GM19240 (cell line): Measurements from ENCODE around the gene RALGPS1.

ENCODE experiments used
- DNase-seq: peaks from one replicate; pipeline ENCODE4 v3.0.0; 2011; ENCODE audit warnings: low spot score; ENCODE audit not compliant: insufficient read length

The RALGPS1 gene

DNA sequence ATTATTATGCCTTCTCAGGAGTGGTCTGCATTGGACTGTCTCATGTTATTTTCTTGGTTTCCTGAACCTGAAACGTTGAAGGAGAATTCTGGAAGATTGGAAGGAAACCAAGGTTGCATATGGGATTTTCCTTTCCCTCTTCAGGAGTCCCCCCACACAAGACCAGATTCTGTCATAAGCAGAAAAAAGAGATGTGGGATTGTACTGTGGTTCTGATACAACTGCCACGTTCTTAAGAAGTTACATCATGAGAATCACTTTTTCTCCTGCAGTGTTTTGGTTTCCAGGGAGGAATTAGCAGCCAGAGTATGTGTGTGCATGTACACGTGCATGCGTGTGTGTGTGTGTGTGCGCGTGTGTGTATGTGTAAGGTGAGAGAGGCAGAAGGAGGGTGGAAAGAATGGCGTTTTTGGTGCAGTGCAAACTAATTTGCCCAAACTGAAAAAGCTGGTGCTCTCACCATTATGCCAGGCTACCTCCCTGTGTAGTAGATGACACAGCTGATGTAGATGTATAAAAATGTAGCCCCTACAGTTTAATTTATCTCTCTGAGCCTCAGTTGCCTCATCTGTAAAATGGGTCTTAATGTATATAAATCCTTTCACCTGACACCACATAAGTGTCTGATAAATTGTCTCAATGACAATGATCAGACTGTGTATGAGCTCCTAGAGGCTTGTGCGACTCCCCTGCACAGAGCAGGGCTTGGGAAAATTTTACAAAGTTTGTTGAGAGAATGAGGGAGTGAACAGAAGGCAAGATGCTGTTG, 38.6 kb downstream of the RALGPS1 start:
- no peak for DNase-seq

DNA sequence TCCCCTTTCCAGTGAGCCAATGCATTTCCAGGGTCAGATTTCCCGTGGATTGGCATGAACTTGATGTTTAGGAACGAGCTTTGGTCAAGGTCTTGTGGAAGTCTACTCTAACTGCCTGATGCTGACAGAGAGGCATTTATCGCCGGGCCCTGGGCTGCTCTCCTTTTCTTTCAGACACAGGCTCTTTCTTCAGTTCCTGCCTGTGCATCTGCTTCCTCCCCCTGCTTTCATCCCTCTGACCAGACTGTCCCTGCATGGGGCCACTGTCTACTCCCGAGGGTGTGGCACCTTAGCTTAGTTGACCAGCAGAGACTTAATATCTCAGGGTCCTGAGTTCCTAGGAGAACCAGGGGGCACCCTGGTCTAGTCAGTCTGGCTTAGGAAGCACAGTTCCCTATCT, 41.2 kb downstream of the RALGPS1 start:
- no peak for DNase-seq

DNA sequence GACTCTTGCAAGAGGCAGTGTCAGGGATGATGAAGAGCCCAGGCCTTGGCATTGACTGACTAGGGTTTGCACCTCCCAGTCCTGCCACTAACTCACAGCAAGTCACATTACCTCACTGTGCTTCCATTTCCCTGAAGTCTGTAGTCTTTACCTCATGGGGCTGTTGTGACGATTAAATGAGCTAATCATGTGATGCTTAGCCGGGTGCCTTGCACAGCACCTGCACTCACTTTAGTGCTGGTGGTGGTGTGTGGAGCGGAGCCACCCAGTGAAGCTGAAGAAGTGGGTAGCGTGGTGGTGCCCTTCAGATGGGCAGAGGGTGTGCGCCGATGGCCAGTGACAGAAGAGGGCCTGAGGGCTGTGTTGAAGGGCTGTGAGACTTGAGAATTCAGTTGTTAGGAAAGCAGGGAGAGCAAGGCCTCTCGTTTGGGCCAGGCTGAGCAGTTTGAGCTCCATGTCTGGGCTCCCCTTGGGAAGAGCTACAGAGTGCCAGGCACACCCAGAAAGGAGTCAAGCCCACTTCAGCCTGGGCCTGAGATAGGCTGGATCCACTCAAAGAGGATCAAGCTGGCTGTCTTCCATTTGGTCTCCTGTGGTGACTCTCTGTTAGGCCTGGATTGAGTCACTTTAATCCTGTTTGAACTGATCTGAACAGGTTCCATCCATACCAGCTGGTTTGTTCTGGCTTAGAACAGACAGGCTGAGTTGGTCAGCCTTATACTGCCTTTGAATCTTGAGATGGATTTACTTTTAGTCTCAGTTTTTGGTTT, 42.5 kb downstream of the RALGPS1 start:
- no peak for DNase-seq

DNA sequence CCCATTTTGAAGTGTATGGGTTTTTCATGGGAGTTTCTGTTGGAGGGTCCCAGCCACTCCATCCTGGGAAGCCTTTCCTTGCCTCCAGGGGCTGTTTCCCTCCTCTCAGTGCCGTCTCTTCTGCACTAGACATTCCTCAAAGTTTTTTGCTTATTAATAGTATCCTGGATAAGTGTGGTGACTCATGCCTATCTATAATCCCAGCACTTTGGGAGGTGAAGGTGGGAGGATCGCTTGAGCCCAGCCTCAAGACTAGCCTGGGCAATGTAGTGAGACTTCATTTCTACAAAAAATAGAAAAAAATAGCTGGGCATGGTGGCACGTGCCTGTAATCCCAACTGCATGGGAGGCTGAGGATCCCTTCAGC, 43.1 kb downstream of the RALGPS1 start:
- DNase-seq, result no peak

DNA sequence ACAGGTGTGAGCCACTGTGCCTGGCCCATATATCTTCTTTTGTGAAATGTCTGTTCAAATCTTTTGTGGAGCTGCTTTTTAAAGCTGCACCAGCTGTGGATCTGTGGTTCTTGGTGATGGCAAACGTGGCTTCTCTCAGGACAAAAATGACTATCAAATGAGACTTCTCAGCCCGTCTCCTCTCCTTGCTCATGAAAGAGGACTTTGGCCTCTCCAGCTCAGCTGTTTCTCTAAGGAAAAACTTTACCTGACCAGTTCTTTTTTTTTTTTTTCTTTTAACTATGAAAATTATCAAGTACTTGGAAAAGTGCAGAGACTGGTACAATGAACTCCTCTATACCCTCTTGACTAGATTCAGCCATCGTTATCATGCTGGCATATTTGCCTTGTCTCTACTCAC, 44.8 kb downstream of the RALGPS1 start:
- DNase-seq, result no peak

DNA sequence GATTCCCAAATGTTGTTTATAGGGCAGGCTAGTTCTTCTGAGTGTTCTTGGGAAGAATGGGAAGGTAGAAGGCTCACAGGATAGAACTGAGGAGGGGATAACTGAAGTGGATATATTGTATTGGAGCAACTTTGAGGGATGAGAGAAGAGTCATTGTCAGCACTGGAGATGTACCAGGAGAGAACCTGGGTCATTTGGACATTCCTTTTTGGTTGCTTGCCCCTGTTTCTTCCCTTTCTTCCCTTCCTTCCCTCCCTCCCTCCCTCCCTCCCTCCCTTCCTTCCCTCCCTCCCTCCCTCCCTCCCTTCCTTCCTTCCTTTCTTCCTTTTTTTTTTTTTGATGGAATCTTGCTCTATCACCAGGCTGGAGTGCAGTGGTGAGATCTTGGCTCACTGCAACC, 45.3 kb downstream of the RALGPS1 start:
- DNase-seq, result no peak

DNA sequence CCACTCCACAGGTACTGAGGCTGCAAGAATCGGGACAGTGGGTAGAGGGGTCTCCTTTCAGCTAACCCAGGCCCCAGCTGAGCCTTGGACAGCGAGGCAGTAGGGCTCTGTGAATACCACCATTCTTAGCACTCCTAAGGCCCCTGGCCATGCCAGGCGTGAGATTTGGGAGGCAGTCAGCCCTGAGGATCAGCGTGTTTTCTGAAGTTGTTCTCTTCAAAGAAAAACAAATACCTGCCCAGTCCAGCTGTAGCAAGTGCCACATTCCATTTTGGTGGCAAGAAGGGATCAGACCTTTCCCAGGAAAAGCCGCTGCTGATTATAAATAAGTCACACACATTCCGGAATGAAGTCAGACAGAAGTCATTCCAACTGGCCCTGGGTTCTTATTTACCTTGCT, 47.8 kb downstream of the RALGPS1 start:
- DNase-seq, result no peak

DNA sequence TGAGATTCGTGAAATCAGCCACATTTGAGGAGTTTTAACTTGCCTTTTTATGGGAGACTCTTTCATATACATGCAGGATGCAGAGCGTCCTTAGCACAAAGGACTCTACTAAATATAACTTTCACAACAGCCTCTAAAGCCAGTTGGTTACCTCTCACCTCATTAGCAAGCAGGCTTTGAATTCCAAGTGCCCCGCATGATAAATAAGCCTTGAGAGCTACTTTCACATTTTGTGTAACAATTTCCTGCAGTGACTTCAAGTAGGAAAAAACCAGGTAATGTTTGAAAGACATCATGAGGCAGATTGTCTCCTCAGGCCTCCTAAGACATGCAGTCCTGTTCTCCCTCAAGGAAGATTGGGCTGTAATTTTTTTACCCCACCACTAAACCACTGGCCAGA, 50.5 kb downstream of the RALGPS1 start:
- no peak for DNase-seq

DNA sequence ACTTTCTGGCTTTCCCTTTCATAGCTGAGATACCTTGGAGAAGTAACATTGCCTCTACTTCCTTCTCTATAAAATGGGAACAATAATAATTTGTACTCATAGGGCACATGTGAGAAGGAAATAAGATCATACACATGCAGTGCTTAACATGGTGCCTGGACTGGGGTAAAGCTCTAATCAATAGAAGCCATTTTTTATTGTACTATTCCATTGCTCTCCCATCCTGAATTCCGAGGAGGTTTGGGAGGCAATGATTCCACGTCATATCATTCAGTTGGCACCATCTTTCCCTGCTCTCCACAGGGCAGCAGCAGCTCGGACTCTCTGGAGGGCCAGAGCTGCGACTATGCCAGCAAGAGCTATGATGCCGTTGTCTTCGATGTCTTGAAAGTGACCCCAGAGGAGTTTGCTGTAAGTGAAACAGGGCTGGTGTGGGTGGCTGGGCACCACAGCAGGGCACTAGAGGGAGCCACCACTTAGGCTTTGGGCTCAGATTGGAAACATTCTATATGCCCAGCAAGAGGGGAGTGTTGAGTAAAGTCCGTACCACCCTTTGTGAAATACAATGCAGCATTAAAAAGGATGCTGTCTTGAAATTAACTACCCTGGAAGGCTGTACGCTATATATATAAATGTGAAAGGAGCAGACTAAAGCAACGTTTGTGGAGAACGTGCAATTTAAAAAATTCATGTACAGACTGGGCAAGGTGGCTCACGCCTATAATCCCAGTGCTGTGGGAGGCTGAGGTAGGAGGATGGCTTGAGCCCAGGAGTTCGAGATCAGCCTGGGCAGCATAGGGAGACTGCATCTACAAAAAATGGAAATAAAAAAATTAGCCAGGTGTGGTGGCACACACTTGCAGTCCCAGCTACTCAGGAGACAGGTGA, 51.2 kb downstream of the RALGPS1 start:
- DNase-seq, result peak; percentile 47

DNA sequence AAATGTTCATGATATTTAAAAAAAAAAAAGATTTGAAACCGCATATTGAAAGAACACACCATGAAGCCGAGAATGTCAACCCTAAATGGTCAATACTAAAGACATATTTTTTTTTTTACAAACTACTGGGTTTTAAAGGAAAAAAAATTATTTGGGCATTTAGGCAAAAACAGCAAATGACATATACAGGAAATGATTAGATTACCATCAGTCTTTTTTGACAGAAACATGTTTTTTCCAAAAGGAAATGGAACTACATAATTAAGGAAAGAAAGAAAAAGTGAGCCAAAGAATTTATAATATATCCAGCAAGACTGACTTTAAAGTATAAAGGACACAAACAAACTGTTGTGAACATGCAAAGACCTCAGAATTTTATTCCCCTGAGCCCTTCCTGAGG, 56.7 kb downstream of the RALGPS1 start:
- DNase-seq, result no peak

DNA sequence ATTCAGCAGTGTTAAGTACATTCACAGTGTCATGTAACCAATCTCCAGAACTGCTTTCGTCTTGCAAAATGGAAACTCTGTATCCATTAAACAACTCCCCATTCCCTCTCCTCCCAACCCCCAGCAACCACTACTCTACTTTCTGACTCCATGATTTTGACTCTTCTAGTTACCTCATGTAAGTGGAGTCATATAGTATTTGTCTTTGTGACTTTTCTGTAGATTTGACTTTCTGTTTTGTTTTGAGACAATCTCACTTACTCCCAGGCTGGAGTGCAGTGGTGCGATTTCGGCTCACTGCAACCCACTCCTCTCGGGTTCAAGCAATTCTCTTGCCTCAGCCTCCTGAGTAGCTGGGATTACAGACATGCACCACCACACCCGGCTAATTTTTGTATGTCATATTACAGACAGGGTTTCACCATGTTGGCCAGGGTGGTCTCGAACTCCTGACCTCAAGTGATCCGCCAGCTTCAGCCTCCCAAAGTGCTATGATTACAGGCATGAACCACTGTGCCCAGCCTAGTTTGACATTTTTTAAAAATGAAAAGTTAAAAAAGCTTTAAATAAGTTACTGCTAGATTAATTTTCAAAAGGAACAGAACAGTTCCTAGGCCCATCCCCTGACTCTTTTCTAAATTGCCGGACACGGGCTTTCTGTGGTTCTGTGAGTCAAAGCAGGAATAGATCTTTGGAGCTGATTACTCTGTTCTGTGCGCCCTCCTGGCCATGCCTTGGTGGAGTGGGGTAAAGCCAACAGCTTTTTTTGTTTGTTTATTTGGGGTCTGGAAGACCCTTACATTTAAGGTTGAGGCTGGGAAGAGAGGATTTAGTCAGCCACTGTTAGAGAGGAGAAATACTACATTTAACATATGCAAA, 59.3 kb downstream of the RALGPS1 start:
- DNase-seq, result no peak

DNA sequence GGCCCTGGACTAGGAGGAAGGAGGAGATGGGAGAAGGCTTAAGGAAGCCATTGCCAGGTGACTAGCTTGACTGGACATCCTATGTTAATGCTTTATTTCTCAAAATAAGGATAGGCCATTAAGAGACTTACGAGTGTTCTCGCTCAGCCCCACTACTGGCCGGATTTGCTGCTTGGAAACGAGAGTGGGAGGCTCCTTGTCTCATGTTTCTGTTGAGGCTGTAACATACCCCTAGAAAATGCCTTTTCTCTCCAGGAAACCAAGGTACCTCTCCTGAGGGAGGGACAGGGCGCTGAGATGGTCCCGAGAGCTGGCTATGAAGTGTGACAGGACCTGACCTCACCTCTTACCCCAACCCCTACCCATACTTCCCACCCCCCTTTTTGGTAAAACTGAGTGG, 60.0 kb downstream of the RALGPS1 start:
- no peak for DNase-seq

DNA sequence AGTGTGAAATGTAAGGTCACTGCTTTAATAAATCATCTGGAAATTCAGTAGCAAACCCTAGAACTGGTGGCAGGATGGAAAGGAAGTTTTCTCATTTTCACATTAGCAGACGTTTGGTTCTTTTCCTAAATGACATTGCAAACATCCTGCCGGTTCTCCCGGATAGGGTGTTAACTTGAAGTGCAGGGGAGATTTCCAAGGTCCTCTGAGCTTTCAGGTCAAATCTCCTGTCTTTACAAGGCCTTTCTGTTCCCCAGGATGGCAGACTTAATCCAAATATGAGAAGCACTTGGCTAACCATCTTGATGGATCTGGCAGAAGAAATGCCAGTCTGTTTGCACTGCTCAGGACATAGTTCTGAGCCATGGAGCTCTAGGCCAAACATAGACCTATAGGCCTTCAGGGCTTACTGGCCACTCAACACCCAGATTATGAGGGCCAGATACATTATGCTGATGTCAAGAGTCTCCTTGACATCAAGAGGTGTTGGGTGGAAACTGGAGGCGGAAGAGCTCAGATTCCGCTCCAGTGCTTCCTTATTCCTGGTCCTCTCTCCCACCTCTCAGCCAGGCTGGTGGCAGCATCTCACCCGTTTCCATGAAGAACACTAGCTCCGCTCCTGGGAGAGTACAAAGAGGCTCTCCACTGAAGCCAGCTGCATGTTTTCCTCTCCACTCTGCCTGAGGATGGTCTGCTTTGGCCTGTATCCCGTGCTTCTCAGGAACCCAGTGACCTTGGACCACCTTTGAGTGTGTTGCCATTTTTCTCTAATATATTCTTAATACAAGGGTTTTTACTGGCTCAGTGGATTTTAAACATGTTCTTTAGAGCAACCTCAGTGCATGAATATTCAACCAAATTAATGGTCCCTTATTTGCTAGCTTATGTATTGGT, 61.0 kb downstream of the RALGPS1 start:
- DNase-seq, result no peak

DNA sequence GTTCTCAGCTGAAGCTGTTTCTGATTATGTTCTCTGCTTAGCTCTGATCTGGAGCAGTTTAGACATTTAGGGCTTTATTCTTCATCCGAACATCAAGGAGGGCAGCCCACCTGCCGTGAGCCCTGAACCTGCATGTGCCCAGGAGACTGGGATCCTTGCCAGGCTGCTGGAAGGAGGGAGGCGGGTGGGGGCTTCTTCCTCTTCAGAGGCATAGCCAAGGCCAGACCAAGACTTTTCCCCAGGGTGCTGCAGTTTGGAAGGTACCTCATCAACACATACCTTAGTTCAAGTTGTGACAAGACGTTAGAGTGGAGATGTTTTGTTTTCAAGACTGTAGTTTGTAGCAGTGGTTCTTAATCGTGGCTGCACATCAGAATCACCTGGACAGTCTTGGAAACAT, 64.9 kb downstream of the RALGPS1 start:
- no peak for DNase-seq

DNA sequence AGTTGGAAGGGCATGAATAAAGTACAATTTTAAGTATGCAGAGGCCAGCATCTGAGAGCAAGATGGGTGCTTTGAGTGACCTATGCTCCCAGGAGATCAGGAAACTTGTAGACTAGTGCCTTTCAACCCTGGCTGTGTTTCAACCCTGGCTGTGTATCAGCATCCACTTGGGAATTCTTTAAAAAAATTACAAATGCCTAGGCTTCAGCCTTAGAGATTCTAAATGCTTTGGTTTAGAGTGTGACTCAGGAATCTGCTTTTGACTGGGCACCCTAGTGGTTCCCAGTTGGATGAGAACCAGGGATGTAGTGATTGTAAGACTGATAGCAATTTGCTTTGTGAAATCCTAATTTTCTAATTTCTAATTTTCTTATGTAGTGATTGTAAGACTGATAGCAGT, 65.6 kb downstream of the RALGPS1 start:
- DNase-seq, result no peak

DNA sequence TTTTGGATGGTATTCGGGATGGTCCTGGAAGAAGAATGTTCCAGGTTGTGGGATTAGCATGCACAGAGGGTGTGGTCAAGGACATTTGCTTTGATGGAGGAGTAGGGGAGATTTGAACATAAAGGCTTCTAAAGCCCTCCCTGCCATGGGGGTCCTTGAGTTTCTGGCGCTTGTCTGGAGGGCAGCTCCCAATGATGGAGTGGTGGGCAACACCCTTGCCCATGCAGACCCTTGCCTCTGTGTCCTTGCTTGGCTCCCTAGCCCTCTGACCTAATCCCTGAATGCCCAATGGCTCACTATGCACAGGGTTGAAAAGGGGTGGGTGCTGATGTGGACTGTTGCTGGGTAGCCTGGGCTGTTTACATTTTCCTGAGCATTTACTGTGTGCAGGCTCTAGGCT, 66.6 kb downstream of the RALGPS1 start:
- DNase-seq, result no peak

DNA sequence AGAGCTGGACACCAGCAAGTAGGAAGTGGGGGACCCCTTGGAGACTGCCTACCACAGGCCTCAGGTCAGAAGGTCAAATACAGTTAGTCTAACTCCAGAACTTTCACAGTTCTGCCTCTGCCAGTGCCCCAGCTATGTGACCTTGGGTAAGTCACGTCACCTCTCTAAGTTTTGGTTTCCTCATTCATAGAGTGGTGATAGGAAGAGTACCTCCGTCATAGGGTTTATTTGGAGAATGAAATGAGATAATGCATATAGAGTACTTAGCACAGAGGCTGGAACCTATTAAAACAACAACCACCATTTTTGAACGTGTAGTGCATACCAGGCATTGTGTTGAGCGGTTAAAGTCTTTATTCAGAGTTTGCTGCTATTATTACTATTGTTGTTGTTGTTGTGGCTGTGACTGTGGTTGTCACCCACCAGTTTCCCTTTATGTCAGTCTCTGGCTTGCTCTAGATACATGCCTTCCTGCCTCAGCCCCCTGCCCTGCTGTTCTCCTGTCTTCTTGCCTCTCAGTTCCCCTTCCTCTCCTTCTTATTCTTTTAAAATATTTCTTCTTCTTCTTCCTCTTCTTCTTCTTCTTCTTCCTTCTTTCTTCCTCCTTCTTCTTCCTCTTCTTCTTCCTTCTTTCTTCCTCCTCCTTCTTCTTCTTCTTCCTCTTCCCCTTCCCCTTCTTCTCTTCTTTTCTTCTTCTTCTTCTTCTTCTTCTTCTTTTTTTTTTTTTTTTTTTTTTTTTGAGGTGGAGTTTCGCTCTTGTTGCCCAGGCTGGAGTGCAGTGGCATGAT, 67.8 kb downstream of the RALGPS1 start:
- no peak for DNase-seq

DNA sequence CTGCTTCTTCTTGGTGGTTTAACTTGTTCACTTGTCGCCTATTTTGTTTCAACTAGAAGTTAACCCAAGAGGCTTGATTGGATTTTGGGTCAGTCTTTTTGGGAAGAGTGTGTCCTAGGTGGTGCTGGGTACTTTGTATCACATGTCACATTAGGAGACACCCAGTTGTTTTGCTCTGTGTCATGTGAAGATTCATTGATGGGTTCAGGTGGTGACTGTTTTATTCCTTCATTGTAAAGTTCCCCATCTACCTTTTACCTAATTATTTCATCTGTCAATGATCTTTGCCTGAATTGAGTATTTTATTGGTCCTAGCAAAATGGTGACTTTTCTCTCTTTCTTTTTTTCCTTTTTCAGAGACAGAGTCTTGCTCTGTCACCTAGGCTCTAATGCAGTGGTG, 69.2 kb downstream of the RALGPS1 start:
- no peak for DNase-seq

DNA sequence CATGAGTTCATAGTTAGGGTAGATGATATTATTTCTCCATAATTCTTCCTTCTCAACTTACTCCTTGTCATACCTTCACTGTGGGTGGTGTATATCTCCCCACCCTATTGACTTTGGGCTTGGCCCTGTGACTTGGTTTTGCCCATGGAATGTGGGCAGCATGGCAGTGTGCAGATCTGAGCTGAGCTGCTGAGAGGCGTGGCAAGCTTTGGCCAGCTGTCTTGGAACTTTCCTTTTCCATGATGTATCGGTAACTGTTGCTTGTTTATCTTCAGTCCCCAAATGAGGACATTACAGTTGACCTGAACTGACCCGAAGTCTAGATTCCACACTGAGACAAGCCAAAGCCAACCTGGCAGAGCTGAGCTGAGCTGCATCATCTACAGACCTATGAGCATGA, 70.4 kb downstream of the RALGPS1 start:
- DNase-seq, result no peak
